ENCODE measurements around the gene CCDC57. TPM values are rescaled to one million over a fixed set of nuclear protein-coding genes. Genes with fewer than 3 reads are reported as not detected.
"Not testable (repeated sequence)": the region's sequence is repeated elsewhere in the genome, so short reads cannot be mapped to it uniquely, and the experiment has no call there.

The CCDC57 gene
- total RNA-seq, 2 donors from 2014 or later: 11.9 to 17.2 TPM

GRCh38 chr17:82174042-82174857, 38.4 kb downstream of the CCDC57 start:
- DNase-seq: not testable (repeated sequence)

GRCh38 chr17:82173351-82174041, 39.1 kb downstream of the CCDC57 start:
- DNase-seq (no peak), ATAC-seq (no peak)
- intact Hi-C loops (cut with DNase I): no loop called here

More at GRCh38 chr17:82174042-82174857, 38.4 kb downstream of the CCDC57 start:
- intact Hi-C loops (cut with DNase I); ATAC-seq: not testable (repeated sequence)

GRCh38 chr17:82172486-82173160, 40.0 kb downstream of the CCDC57 start:
- intact Hi-C loops (cut with DNase I): no loop called here
- DNase-seq (no peak), ATAC-seq (no peak)

- ATAC-seq (no peak), DNase-seq (no peak)
- intact Hi-C loops (cut with DNase I): no loop called here
Observed at GRCh38 chr17:82171750-82172375, 40.8 kb downstream of the CCDC57 start.

- intact Hi-C loops (cut with DNase I): no loop called here
- ATAC-seq: peak; percentile 30 to 72
- peak; percentile 47 for DNase-seq
Observed at GRCh38 chr17:82170412-82170961, 42.2 kb downstream of the CCDC57 start.

- ATAC-seq (no peak), DNase-seq (no peak)
- intact Hi-C loops (cut with DNase I): no loop called here
Observed at GRCh38 chr17:82168568-82168967, 44.1 kb downstream of the CCDC57 start.

DNA sequence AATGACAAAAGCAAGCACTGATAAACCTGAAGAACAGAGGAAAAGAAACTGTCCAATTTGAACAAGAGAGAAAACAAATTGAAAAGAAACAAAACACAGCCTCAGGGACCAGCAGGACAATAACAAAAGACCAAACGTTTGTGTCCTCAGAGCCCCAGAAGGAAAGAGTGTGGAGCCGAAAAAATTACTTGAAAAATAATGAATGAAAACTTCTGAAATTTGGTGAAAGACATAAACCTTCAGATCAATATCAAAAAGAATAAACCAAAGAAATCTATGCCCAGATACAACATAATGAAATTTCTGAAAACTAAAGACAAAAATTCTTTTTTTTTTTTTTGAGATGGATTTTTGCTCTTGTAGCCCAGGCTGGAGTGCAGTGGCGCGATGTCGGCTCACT, 45.6 kb downstream of the CCDC57 start:
- ATAC-seq (no peak), DNase-seq (no peak)
- intact Hi-C loops (cut with DNase I): no loop called here

DNA sequence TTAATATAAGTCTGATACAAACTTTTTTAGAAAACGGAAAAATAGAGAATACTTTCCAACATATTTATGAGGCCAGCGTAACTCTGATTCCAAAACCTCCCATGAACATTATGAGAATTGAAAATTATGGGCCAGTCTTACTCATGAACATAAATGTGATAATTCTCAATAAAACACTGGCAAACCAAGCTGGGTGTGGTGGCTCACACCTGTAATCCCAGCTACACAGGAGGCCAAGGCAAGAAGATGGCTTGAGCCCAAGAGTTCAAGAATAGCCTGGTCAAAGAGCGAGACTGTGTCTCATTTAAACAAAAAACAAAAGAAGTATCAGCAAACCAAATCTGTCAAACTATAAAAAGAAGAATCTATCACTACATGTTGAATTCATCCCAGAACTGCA, 47.8 kb downstream of the CCDC57 start:
- intact Hi-C loops (cut with DNase I): loop anchor here in 1 of 2 donors (2.0 kb wide), 1 partner anchor 20 kb away; no protein-coding TSS in a partner anchor
- ATAC-seq (no peak), DNase-seq (no peak)

DNA sequence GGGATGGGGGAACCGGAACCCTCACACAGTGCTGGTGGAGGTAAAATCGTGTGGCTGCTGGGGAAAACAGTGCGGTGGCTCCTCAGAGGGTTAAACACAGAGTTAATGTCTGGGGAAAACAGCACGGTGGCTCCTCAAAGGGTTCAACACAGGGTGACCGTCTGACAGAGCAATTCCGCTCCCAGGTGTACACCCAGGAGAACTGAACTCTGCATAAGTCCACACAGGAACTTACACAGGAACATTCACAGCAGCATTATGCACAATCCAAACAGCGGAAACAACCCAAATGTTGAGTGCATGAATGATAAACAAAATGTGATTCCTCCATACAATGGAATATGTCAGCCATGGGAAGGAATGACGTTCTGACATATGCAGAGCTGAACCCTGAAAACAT, 51.4 kb downstream of the CCDC57 start:
- intact Hi-C loops (cut with DNase I): no loop called here
- DNase-seq: no peak
- ATAC-seq: no peak

GRCh38 chr17:82160075-82160474, 52.6 kb downstream of the CCDC57 start:
- no peak for ATAC-seq
- DNase-seq: no peak
- intact Hi-C loops (cut with DNase I): no loop called here

GRCh38 chr17:82158825-82159224, 53.8 kb downstream of the CCDC57 start:
- no peak for DNase-seq
- intact Hi-C loops (cut with DNase I): loop anchor here (10.0 kb wide), 2 partner anchors 194 to 204 kb away; partner anchors contain the start of gene NOTUM (in 1 of the 2)
- ATAC-seq: no peak

GRCh38 chr17:82157046-82158035, 55.3 kb downstream of the CCDC57 start:
- no peak for DNase-seq
- intact Hi-C loops (cut with DNase I): loop anchor here (10.0 kb wide), 2 partner anchors 193 to 203 kb away; partner anchors contain the start of gene NOTUM (in 1 of the 2)
- no peak for ATAC-seq

DNA sequence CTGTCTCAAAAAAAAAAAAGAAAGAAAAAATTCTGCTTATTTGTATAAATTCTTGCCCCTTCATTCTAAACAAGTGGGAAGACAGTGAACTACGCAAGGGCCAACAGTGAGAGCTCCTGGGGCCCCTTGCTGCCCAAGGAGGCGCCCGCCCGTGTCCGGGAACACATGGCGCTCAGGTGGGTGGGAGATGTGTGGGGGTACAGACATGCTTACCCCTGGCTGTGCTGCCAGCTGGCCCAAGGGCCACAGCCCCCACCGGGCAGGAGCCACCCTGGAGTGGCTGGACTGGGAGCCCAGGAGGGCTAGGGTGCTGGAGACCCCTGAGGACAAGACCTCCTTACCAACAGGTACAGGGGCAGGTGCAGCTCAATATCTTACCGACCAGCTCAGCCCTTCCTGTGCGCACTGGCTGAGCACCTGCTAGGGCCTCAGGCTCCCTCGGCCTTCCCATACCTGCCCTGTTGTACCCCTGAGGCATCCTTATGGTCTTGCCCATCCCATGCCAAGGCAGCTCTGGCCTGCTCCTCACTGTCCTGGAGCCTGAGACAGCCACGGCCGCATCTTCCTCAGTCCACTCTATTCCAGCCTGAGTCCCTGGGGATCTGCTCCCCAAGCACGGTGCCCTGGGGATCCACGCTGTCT, 56.2 kb downstream of the CCDC57 start:
- DNase-seq (no peak), ATAC-seq (no peak)
- intact Hi-C loops (cut with DNase I): loop anchor here (10.0 kb wide), 2 partner anchors 192 to 202 kb away; partner anchors contain the start of gene NOTUM (in 1 of the 2)

GRCh38 chr17:82155606-82156005, 57.0 kb downstream of the CCDC57 start:
- no peak for ATAC-seq
- intact Hi-C loops (cut with DNase I): loop anchor here (2.0 to 10.0 kb wide), 3 partner anchors 125 to 201 kb away; partner anchors contain the start of genes NOTUM (in 1 of the 2) and RAC3 (in 1 of the 2)

GRCh38 chr17:82154881-82155331, 57.7 kb downstream of the CCDC57 start:
- DNase-seq: no peak
- intact Hi-C loops (cut with DNase I): loop anchor here (1.0 to 10.0 kb wide), 4 partner anchors 124 to 200 kb away; partner anchors contain the start of genes NOTUM (in 1 of the 2) and RAC3 (in 1 of the 2)
- no peak for ATAC-seq

More at GRCh38 chr17:82155606-82156005, 57.0 kb downstream of the CCDC57 start:
- no peak for DNase-seq

GRCh38 chr17:82153745-82154375, 58.8 kb downstream of the CCDC57 start:
- ATAC-seq (peak; percentile 92 to 93), DNase-seq (peak; percentile 83)
- intact Hi-C loops (cut with DNase I): loop anchor here (1.0 to 10.0 kb wide), 4 partner anchors 123 to 199 kb away; partner anchors contain the start of genes NOTUM (in 1 of the 2) and RAC3 (in 1 of the 2)
